Epithelial cell of esophagus (primary cell): ENCODE results near the gene CATSPERD.

Experiments used
- DNase-seq: peaks from one replicate; pipeline ENCODE4 v3.0.0; 2010; ENCODE audit warnings: low read depth
- H3K4me3 ChIP-seq: 2 replicates; pipeline ENCODE4 v1.5.1; 2011; ENCODE audit warnings: mild to moderate bottlenecking, low read length, control low read depth
- CTCF ChIP-seq: IDR thresholded peaks from 2 replicates; pipeline ENCODE4 v1.5.1; 2011; ENCODE audit warnings: low read depth, mild to moderate bottlenecking, low read length, control low read depth, inconsistent platforms; ENCODE audit not compliant: insufficient read depth; ENCODE audit errors: missing control alignments

Gene CATSPERD

DNA sequence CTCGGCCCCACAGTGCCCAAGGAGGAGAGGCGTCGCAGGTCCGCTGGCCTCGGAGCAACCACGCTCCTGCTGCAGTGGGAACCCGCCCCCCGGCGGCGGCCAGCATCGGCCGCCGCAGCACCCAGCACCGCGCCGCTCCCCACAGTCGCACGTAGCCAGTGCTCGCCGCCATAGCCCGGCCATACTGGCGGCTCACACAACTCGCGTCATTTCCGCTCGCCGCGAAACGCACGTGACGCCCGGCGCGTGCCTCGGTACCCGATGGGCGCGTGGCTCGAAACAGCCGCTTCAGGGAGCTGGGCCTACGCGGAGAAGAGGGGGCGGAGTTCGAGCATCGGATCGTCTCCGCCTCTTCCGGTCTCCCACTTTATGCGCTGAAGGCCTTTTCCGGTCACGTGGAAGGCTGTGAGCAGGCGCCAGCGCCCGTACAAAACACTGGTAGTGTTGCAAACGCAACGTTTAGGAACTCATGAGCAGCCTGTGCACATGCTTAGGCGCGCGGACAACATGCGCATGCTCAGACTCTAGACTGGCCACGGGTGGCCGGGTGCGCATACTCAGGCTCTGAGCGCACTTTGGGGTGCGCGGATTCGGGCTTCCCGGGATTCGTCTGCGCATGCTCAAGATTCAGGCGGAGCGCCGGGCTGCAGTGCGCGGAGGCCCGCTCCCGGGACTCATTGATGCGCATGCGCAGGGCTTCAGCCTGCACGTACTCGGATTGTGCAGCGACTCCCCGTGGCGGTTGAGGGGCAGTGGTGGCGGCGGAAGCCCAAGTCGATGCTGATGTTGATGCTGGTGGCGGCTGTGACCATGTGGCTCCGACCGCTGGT lies at the start of gene CATSPERD, which contains the start of gene LONP1:
Gene CATSPERD, plus strand, starts transcription at position 677 of the 830 bp plus-strand sequence. Its CDS starts 101 bp downstream, at position 778.
Gene LONP1, minus strand, starts transcription at position 186 of the 830 bp plus-strand sequence. Its CDS starts 14 bp downstream, at position 172.
- DNase-seq = peak; percentile 99
- peak; percentile 92 for TF ChIP-seq CTCF
- H3K4me3 ChIP-seq = peak within 1 kb of the TSS; percentile 96

DNA sequence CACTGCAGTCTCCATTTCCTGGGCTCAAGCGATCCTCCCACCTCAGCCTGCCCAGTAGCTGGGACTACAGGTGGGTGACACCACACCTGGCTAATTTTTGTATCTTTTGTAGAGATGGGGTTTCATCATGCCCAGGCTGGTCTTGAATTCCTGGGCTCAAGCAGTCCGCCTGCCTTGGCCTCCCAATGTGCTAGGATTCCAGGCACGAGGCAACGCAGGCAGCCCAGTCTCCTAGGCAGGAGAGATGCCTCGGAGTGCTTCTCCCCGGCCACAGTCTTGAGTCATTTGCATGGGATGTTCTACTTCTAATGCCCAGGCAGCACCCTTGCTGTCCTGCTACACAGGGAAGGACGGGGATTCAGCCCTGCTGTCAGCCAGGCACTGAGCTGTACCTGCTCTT lies 48.8 kb upstream of the CATSPERD start:
- no peak overlapping the region for H3K4me3 ChIP-seq
- DNase-seq = no peak
- TF ChIP-seq CTCF = no peak

GRCh38 chr19:5672708-5673459 lies 47.6 kb upstream of the CATSPERD start:
- no peak for TF ChIP-seq CTCF
- no peak overlapping the region for H3K4me3 ChIP-seq
- DNase-seq = no peak

DNA sequence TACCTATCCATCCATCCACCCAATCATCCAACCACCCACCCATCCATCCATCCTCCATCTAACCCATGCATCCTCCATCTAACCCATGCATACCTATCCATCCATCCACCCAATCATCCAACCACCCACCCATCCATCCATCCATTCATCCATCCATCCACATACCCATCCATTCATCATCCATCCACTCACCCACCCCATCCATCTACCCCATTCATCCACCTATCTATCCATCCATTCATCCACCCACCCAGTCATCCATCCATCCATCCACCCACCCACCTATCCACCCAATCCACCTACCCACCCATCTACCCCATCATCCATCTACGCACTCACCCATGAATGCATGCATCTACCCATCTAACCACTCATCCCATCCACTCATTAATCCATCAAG lies 46.7 kb upstream of the CATSPERD start:
- TF ChIP-seq CTCF = no peak
- no peak overlapping the region for H3K4me3 ChIP-seq
- no peak for DNase-seq

DNA sequence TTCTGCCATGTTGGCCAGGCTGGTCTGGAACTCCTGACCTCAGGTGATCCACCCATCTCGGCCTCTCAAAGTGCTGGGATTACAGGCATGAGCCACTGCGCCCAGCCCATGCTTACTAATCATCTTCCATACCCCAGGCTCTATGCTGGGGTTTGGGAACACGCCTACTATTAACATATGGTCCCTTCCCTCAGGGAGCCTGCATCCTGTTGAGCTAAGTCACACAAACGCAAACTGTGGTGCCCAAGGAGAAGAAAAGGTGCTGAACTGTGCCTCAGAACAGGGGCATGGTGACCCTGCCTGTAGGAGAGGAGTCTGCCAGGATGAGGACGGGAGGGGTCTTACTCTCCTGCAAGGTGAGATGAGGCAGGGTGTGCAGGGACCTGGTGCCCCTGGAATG lies 45.7 kb upstream of the CATSPERD start:
- peak; percentile 32 for DNase-seq
- H3K4me3 ChIP-seq = no peak overlapping the region
- no peak for TF ChIP-seq CTCF

DNA sequence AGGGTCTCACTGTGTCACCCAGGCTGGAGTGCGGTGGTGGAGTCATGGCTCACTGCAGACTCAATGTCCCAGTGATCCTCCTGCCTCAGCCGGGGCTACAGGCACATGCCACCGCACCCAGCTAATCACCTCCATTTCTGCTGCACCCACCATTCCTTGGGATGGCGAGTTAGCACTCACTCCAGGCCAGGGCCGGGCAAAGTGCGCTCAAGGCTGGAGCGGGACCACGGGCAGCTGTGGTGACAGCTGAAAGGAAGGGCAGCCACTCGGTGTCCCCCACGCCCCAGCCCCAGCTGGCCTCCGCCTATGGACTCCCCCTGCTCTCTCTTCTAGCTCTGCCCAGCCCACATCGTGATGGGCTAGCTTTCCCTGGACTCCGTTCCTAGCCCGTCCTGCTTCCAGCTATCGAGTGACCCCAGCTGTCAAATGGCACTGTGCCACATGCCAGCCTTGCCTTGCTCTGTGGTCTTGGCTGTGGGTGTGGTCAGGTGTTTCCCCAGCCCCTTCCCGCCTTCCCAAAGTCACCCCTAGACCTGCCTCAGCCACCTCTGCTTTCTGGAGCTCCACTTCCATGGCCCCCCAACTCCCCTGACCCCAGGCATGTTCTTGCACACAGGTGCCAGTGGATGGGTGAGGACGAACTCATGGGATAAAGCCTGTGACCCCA lies 44.2 kb upstream of the CATSPERD start:
- TF ChIP-seq CTCF = no peak
- H3K4me3 ChIP-seq = no peak overlapping the region
- no peak for DNase-seq
